Aorta (tissue), 5 donors: ENCODE results near the gene ULK2. TPM values are rescaled to one million over a fixed set of nuclear protein-coding genes. Genes with fewer than 3 reads are reported as not detected.

Experiments used
- ATAC-seq: fragments of 200-7000 bp; cut with Tn5 transposase; one replicate; pipeline ENCODE4 v1.9.1; 2022; ENCODE audit warnings: moderate library complexity; ENCODE audit not compliant: low FRiP score
- DNase-seq, 2 donors: peaks; one replicate each; pipeline ENCODE4 v3.0.0-alpha.2; 2020
- H3K27ac ChIP-seq, 2 donors: one replicate each; pipeline ENCODE4 v1.5.1; 2013; ENCODE audit warnings: low read length in 2 of 2, mild to moderate bottlenecking in 2 of 2, moderate library complexity in 2 of 2, control low read depth in 1 of 2, inconsistent platforms in 1 of 2, low read depth in 1 of 2
- H3K27me3 ChIP-seq, 2 donors: one replicate each; pipeline ENCODE4 v1.6.1; 2013; ENCODE audit warnings: control low read depth in 1 of 2, low read length in 1 of 2, mild to moderate bottlenecking in 1 of 2, moderate library complexity in 1 of 2; ENCODE audit not compliant: insufficient read depth in 2 of 2, control insufficient read depth in 1 of 2
- H3K36me3 ChIP-seq, 2 donors: one replicate each; pipeline ENCODE4 v1.6.1; 2013; ENCODE audit warnings: control low read depth in 1 of 2, low read length in 1 of 2, mild to moderate bottlenecking in 1 of 2; ENCODE audit not compliant: insufficient read depth in 2 of 2, control insufficient read depth in 1 of 2
- H3K4me1 ChIP-seq, 2 donors: one replicate each; pipeline ENCODE4 v1.6.1; 2013; ENCODE audit warnings: low read length in 2 of 2, control low read depth in 1 of 2, mild to moderate bottlenecking in 1 of 2, moderate library complexity in 1 of 2; ENCODE audit not compliant: insufficient read depth in 2 of 2, control insufficient read depth in 1 of 2
- H3K4me3 ChIP-seq, 2 donors: one replicate each; pipeline ENCODE4 v1.5.1; 2013; ENCODE audit warnings: low read length in 2 of 2, control low read depth in 1 of 2, mild to moderate bottlenecking in 1 of 2
- H3K9me3 ChIP-seq: one replicate; pipeline ENCODE4 v1.6.1; 2013; ENCODE audit warnings: mild to moderate bottlenecking, low read length; ENCODE audit not compliant: control insufficient read depth
- WGBS, 2 donors: extraction: QIAGEN DNeasy Blood & Tissue Kit; methylation state at CpG; one replicate each; pipeline ENCODE4 v1.1.7; 2013; 5-methylcytosine and 5-hydroxymethylcytosine counted together
- intact Hi-C, 2 donors: fragments of 100-400 bp; cut with DNase I; formaldehyde crosslinking; loops; one replicate each; pipeline versions ENCODE4 v1.14.2 to v1.15.0; 2022
- long read RNA-seq, 2 donors: library from polyadenylated mRNA; unstranded; transcript quantifications; one replicate each; pipeline ENCODE4 v2.0.0, GENCODE V29; 2020 to 2021
- polyA plus RNA-seq, 2 donors: library from polyadenylated mRNA; stranded (reverse); fragments of 200-250 nt; gene quantifications; one replicate each; pipeline ENCODE4 v1.2.3, GENCODE V29; 2013
- total RNA-seq, 2 donors: library from RNA; stranded (reverse); fragmentation: NEBNext Ultra II Directional; extraction: Animal tissue kit (Norgen Biotek cat#: 25700); gene quantifications; one replicate each; pipeline ENCODE4 v1.2.1, GENCODE V29; 2021
- donor health status: healthy with polysubstance abuse.
- donor health status: Bipolar disorder and iron deficiency.
- donor health status: DM: no; HTN: no; CAD: no.
- donor health status: DM: no; HTN: no; CAD: no.
- donor health status: DM: yes; HTN: yes; CAD: no.

The ULK2 gene
- total RNA-seq (10 to 100 TPM; 21.9 to 28.9 TPM), polyA plus RNA-seq (10 to 100 TPM in 1 of 2 donors, 1 to 10 TPM in 1; 5.6 to 11.7 TPM)
- long read RNA-seq, donor 1, partial matches to known transcripts = 9 of 10 reads
- long read RNA-seq, donor 1, other reads (novel, unspliced or antisense) = 1 of 10 reads
- long read RNA-seq, donor 2, full-length matches to known transcripts = 3 of 11 reads
- long read RNA-seq, donor 2, partial matches to known transcripts = 4 of 11 reads
- long read RNA-seq, donor 2, other reads (novel, unspliced or antisense) = 4 of 11 reads

DNA sequence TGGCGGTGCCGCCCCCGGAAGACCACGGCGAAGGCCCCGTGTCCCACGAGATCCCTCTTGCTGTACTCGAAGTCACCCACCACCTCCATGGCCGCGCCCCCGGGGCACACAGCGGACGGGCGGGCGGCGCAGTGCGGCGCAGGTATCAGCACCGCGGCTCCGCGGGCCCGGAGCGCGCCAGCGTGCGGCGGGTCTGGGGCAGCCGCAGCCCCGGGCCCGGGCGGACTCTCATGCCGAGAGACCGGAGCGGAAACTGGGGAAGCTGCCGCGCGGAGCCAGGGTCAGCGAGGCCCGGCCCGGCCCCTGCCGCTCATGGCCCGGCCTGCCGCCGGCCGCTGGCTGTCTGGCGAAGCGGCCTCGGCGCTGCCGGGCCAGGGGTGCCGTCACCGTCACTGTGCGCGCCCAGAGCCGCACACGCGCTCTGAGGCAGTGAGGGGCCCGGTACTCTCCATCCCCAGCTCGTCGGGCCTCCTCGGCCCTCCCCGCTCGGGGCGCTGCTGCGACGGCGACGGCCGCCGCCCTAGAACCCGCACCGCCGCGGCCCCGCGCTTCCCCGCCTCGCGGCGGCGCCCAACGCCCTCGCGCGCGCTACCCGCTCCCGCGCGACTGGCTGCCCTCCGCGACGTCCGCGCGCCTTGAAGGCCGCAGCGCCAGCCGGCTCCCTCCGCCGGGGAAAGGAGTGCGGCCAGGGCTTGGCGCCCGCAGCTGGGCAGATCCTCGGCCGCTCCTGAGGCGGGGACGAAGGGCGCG lies at the start of gene ULK2:
ULK2 (minus strand) TSS at position 608 of the 750 bp plus-strand sequence; CDS start at position 89, 519 bp downstream.
- Histone ChIP-seq H3K27me3 (no peaks in the 10 kb centered on the region), H3K36me3 (no peaks in the 10 kb centered on the region), H3K4me3 (peak within 1 kb of the TSS; percentile 81 to 86), H3K9me3 (no peaks in the 10 kb centered on the region), H3K27ac (peak within 1 kb of the TSS; percentile 20 to 43), H3K4me1 (no peaks in the 10 kb centered on the region)
- WGBS, 2 donors = 0% methylated on average over 104 to 111 of the region's 111 CpGs
- DNase-seq (peak; percentile 64 to 85), ATAC-seq (peak; percentile 80)
- intact Hi-C loops = no loop called here

DNA sequence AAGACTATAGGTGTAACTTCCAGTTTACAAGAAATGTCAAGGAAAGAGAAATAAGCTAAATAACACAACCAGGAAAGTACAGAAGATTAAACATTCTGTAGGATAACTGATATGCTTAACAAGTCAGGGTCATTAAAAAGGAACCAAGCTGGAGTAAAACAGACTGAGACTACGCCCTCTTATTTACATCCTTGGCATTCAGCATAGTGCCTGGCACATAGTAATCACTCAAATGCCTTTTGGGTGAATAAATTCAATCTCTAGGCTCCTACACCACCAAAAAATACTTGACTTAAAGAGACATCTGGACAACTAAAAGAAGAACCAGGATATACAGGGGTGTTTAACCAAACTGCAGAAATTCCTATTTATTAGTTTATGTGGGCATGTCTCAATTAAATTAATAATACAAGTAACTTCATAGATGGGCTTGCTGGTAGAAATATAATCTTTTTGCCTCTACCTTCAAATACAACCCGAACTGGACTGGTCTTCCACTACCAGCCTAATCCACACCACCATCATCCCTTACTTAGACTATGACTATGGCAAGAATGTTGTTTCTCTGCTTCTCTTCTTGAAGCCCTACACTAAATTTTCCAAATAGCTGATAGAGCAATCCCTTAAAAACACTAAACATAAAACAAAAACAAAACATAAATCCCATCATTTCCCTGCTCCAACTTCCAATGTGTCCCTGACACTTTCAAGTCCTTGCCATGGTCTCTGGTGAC lies 47.7 kb upstream of the ULK2 start:
- Histone ChIP-seq H3K36me3 (peaks cover 0 to 8% of the 10 kb centered on the region in 2 donors), H3K9me3 (no peaks in the 10 kb centered on the region), H3K4me3 (no peak overlapping the region), H3K4me1 (no peaks in the 10 kb centered on the region), H3K27ac (no peak overlapping the region), H3K27me3 (no peaks in the 10 kb centered on the region)
- intact Hi-C loops = no loop called here
- WGBS, 2 donors = 94 to 96% methylated on average over 2 of the region's 2 CpGs
- DNase-seq = no peak
- ATAC-seq = no peak

DNA sequence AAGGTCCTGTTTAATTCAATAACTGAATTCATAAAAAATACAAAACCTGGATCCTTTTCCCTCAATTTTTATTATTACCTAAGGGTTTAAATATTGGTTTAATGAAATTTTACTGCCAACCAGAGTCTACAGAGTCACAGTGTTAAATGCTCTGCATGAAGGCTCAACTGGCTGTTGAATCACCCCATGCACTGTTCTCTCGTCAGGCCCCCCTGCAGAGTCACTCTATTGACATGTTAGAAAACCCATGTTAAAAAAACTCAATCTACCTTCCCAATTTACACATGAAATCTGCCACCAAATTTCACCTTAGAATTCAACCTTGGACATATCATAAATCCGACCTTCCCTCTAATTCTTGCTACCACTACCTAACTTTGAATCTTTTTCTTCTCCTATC lies 43.3 kb upstream of the ULK2 start:
- 83 to 90% methylated on average over 2 of the region's 2 CpGs for WGBS, 2 donors
- Histone ChIP-seq H3K27me3 (no peaks in the 10 kb centered on the region), H3K4me1 (no peaks in the 10 kb centered on the region), H3K9me3 (no peaks in the 10 kb centered on the region), H3K27ac (no peak overlapping the region), H3K4me3 (no peak overlapping the region), H3K36me3 (peaks cover 0 to 8% of the 10 kb centered on the region in 2 donors)
- no peak for ATAC-seq
- no peak for DNase-seq
- intact Hi-C loops = no loop called here

DNA sequence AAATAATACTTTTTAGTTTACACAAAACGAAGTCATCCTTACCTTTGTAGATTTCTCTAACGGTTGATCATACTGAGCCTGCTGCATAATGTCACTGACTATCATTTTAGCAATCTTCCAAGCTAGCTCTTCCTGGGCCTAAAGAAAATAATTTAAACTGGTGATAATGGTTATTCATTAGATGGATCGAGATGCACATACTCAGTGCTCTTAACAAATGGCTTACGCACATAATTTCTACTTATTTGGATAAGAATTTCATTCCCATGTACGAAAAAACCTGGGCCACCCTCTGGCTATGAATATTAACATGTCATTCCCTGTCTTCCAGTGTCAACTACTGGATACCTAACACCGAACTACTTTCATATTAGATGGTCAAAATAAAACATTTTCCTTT lies 41.4 kb upstream of the ULK2 start:
- H3K27me3 ChIP-seq = no peaks in the 10 kb centered on the region
- no peak overlapping the region for H3K27ac ChIP-seq
- H3K9me3 ChIP-seq = no peaks in the 10 kb centered on the region
- intact Hi-C loops = no loop called here
- 94 to 96% methylated on average over 6 of the region's 6 CpGs for WGBS, 2 donors
- no peaks in the 10 kb centered on the region for H3K4me1 ChIP-seq
- ATAC-seq (no peak), DNase-seq (no peak)
- no peak overlapping the region for H3K4me3 ChIP-seq
- H3K36me3 ChIP-seq = peaks cover 0 to 6% of the 10 kb centered on the region in 2 donors

DNA sequence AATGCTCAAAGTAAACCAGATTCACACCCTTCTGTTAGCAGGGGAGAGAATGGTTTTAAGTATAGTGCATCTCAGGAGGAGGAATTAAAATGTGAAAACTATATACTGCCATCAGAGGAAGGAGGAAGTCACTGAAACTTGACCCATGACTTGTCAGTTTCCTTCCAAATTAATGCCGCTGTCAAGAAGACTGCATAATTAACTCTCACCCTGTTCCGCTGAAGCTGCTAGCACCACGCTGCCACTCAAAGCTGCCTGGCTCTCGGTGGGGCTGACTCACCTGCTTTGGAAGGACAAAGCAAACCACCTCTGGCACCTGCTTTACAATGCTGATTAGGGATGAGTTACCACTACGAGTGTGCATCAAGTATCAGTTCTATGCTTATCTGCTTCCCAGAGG lies 37.8 kb upstream of the ULK2 start:
- ATAC-seq (no peak), DNase-seq (no peak)
- WGBS, 2 donors = 80 to 89% methylated on average over 5 of the region's 5 CpGs
- intact Hi-C loops = no loop called here
- peaks cover 0 to 4% of the 10 kb centered on the region in 2 donors for H3K36me3 ChIP-seq
- no peaks in the 10 kb centered on the region for H3K27me3 ChIP-seq
- H3K27ac ChIP-seq = no peak overlapping the region
- no peak overlapping the region for H3K4me3 ChIP-seq
- no peaks in the 10 kb centered on the region for H3K9me3 ChIP-seq
- no peaks in the 10 kb centered on the region for H3K4me1 ChIP-seq

DNA sequence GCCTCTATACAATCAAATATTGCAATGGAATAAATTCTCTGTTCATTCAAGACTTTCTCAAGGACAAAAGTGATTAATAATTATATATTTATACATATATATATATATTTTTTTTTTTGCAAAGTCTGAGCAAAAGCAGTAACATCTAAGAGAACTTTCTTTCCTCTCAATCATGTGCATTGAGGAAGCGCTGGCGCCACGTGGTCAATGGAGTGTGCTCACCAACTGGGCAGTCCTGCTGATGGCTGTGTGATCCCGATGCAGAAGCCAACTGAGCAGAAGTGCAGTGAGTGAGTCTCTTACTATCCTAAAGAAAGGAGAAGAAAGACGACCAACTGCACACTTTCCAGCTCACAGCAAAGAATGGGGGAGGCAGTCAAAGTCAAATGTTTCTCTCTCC lies 37.2 kb upstream of the ULK2 start:
- WGBS, 2 donors = 85 to 93% methylated on average over 5 of the region's 5 CpGs
- intact Hi-C loops = no loop called here
- Histone ChIP-seq H3K27ac (no peak overlapping the region), H3K4me3 (no peak overlapping the region), H3K36me3 (peaks cover 0 to 4% of the 10 kb centered on the region in 2 donors), H3K9me3 (no peaks in the 10 kb centered on the region), H3K27me3 (no peaks in the 10 kb centered on the region), H3K4me1 (no peaks in the 10 kb centered on the region)
- DNase-seq (peak in 1 of 2 donors; percentile 87), ATAC-seq (no peak)

DNA sequence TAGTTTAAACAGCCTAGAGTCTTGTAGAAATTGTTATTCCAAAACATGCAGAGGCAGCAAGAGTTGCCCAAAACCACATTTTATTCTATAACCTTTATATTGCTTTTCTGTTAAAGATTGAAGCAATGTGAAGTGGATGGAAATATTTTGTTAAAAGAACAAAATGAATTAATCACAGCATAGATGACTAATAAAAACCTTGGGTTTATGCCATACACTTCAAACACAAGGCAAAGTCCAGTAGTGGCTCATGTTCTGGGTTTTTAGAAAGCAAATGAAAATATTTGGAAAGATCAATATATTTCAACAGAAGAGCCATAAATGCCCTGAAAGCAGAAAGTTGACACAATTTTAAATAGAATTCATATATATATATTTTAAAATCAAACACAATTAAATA lies 36.7 kb upstream of the ULK2 start:
- no peak for ATAC-seq
- Histone ChIP-seq H3K4me1 (no peaks in the 10 kb centered on the region), H3K27ac (no peak overlapping the region), H3K27me3 (no peaks in the 10 kb centered on the region), H3K4me3 (no peak overlapping the region), H3K36me3 (peaks cover 0 to 4% of the 10 kb centered on the region in 2 donors), H3K9me3 (no peaks in the 10 kb centered on the region)
- DNase-seq = no peak
- intact Hi-C loops = no loop called here

GRCh38 chr17:19900809-19901208 lies 33.1 kb upstream of the ULK2 start:
- no peaks in the 10 kb centered on the region for H3K36me3 ChIP-seq
- H3K27me3 ChIP-seq = no peaks in the 10 kb centered on the region
- ATAC-seq = no peak
- H3K4me3 ChIP-seq = no peak overlapping the region
- H3K4me1 ChIP-seq = no peaks in the 10 kb centered on the region
- DNase-seq = no peak
- intact Hi-C loops = no loop called here
- no peak overlapping the region for H3K27ac ChIP-seq
- H3K9me3 ChIP-seq = no peaks in the 10 kb centered on the region
- 97 to 100% methylated on average over 2 of the region's 2 CpGs for WGBS, 2 donors
